OCI-LY7 (cell line): ENCODE measurements around the gene SMIM33.

Source experiments
- CTCF ChIP-seq: fragments of 200-600 bp; sonication (generic); conservative IDR thresholded peaks from 2 replicates; pipeline ENCODE4 v1.5.1; 2014; ENCODE audit warnings: mild to moderate bottlenecking, antibody characterized with exemption, low read length, moderate library complexity, mixed read lengths
- EZH2phosphoT487 ChIP-seq: fragments of 200-600 bp; sonication (generic); IDR thresholded peaks from 2 replicates; pipeline ENCODE4 v1.6.1; 2018; ENCODE audit warnings: low read depth, borderline replicate concordance, mild to moderate bottlenecking, mixed run types, antibody characterized with exemption, low read length, moderate library complexity, mixed read lengths

- TF ChIP-seq CTCF (no peak), EZH2phosphoT487 (no peak)
Observed at GRCh38 chr5:139514486-139514856, 43.7 kb downstream of the SMIM33 start.
